ENCODE data around the gene ASS1.

DNA sequence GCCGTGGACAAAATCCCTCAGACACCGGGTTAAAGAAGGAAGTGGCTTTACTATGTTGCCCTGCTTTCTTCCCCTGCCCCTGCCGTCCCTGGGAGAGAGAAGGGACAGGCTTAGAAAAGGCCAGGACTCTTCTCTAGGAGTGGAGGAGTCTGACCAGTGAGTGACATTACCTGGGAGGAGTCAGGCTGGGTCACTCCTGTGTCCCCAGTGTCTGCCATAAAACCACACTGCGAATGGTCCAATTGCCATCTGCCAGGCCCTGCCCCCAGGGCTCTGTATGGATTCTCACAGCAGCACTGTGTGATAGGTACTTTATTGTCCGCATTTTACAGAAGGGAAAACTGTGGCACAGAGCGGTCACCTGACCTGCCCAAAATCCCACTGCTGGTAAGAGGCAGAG is 103.3 kb downstream of the ASS1 start:
- no peak for TF ChIP-seq TCF7L2 (IDR thresholded peaks at IDR 0.05; ENCODE audit: low read depth, low read length)
- TF ChIP-seq, protein P1, sequence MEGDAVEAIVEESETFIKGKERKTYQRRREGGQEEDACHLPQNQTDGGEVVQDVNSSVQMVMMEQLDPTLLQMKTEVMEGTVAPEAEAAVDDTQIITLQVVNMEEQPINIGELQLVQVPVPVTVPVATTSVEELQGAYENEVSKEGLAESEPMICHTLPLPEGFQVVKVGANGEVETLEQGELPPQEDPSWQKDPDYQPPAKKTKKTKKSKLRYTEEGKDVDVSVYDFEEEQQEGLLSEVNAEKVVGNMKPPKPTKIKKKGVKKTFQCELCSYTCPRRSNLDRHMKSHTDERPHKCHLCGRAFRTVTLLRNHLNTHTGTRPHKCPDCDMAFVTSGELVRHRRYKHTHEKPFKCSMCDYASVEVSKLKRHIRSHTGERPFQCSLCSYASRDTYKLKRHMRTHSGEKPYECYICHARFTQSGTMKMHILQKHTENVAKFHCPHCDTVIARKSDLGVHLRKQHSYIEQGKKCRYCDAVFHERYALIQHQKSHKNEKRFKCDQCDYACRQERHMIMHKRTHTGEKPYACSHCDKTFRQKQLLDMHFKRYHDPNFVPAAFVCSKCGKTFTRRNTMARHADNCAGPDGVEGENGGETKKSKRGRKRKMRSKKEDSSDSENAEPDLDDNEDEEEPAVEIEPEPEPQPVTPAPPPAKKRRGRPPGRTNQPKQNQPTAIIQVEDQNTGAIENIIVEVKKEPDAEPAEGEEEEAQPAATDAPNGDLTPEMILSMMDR (IDR thresholded peaks at IDR 0.05), result no peak
